NT2/D1 (cell line): ENCODE measurements around the gene PERCC1.

ENCODE experiments used
- DNase-seq: peaks from one replicate; pipeline ENCODE4 v3.0.0-alpha.2; 2011; ENCODE audit warnings: low read depth, low spot score
- H3K27me3 ChIP-seq: 2 replicates; pipeline ENCODE4 v1.6.0; 2011; ENCODE audit warnings: mild to moderate bottlenecking; ENCODE audit not compliant: insufficient read length, insufficient read depth
- H3K36me3 ChIP-seq: 2 replicates; pipeline ENCODE4 v1.6.1; 2011; ENCODE audit warnings: mild to moderate bottlenecking, low read length, mixed read lengths; ENCODE audit not compliant: insufficient read depth, insufficient read length
- H3K4me1 ChIP-seq: 2 replicates; pipeline ENCODE4 v1.5.1; 2011; ENCODE audit not compliant: insufficient read depth, insufficient read length
- H3K4me3 ChIP-seq: 2 replicates; pipeline ENCODE4 v1.5.1; 2011; ENCODE audit warnings: low read depth; ENCODE audit not compliant: insufficient read length
- H3K9ac ChIP-seq: 2 replicates; pipeline ENCODE4 v1.6.0; 2011; ENCODE audit warnings: low read depth; ENCODE audit not compliant: insufficient read length
- H3K9me3 ChIP-seq: 2 replicates; pipeline ENCODE4 v1.5.1; 2011; ENCODE audit warnings: mild to moderate bottlenecking, low read length; ENCODE audit not compliant: insufficient read depth
- SUZ12 ChIP-seq: IDR thresholded peaks from 2 replicates; pipeline ENCODE4 v1.6.1; 2011; ENCODE audit not compliant: insufficient read length, insufficient read depth; ENCODE audit errors: extremely low read depth
- YY1 ChIP-seq: IDR thresholded peaks from 2 replicates; pipeline ENCODE4 v1.6.1; 2011; ENCODE audit not compliant: insufficient read length, insufficient read depth
- ZNF274 ChIP-seq: IDR thresholded peaks from 2 replicates; pipeline ENCODE4 v1.6.1; 2011; ENCODE audit warnings: mild to moderate bottlenecking, low read depth, low read length

PERCC1 gene

DNA sequence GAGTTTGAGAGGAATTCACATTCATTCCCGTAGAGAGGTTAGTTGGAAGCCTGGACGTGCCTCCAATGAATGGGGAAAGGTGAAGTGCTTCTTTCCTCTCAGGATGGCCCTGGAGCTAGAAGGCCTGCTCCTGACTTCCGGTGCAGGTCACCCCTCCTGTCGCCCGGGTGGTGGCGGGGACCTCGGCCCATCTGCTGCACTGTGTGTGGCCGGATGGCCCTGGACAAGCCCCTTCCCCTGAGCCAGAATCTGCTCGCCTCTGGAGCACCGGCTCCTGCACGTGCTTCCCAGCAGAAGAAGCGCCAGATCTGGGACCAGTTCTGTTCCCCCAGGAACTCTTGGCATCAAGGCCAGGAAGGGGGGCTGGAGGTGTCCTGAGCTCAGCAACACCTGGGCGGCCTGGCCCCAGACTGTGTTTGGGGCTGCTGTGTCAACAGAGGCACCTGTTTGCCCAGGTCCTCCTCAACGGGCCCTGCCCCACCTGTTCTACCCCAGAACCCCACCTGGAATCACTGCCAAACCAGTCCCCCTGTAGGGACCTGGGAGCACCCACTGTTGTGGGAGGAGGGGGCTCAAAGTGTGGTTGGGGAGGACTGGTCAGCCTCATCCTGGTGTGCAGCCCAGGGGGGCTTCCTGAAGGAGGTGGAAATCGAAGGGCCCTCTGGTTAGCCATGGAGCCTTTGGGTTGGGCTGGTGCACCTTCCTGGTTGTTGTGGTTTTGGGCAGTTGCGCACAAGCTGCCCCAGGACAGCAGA lies 5.1 kb upstream of the PERCC1 start:
- DNase-seq, result no peak
- Histone ChIP-seq H3K9me3 (peaks cover 6% of the 10 kb centered on the region; the same call in 1 of the 2 replicates), H3K4me3 (no peak overlapping the region), H3K4me1 (peaks cover 23% of the 10 kb centered on the region), H3K27me3 (no peaks in the 10 kb centered on the region), H3K9ac (no peak overlapping the region), H3K36me3 (no peaks in the 10 kb centered on the region)
- TF ChIP-seq YY1, result no peak
- no peak for TF ChIP-seq SUZ12
- TF ChIP-seq ZNF274, result no peak

DNA sequence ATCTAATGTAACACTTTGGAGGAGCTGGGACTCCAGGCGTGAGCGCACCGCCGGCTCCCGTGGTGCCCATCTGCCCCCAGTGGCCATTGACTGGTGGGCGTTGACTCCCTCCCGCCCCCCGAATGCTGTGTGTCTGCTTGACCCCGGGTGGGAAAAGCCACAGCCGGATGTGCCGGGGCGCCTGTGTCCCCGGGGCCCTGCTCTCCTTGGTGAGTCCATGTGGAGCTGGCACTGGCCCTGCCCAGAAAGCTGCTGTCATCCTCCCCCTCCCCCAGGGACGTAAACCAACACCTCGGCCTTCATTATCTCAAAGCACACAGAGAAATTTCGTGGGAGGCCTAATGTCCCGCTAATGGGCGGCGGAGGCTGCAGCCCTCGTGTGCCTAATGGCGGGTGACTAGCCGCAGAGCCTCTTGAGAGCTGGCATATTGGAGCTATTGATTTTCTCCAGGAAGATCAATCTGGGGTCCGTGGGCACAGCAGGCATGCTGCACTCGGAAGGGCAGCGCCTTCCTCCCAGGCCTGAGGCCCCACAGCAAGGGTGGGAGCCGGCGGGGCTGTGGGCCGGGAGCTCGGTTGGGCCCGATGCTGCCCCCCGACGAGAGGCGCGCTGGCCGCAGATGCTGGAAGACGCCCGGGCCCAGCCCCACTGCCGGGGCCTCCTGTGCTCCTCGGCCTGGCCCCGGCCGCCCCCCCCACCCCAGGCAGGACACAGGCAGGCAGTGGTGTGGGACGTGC lies 4.0 kb upstream of the PERCC1 start:
- H3K9ac ChIP-seq, result peak overlapping the region; percentile 74
- no peak overlapping the region for H3K4me3 ChIP-seq
- H3K4me1 ChIP-seq, result peaks cover 23% of the 10 kb centered on the region
- TF ChIP-seq YY1, result no peak
- TF ChIP-seq ZNF274, result no peak
- no peak for TF ChIP-seq SUZ12
- no peak for DNase-seq
- H3K9me3 ChIP-seq, result peaks cover 6% of the 10 kb centered on the region; the same call in 1 of the 2 replicates
- no peaks in the 10 kb centered on the region for H3K36me3 ChIP-seq
- no peaks in the 10 kb centered on the region for H3K27me3 ChIP-seq

DNA sequence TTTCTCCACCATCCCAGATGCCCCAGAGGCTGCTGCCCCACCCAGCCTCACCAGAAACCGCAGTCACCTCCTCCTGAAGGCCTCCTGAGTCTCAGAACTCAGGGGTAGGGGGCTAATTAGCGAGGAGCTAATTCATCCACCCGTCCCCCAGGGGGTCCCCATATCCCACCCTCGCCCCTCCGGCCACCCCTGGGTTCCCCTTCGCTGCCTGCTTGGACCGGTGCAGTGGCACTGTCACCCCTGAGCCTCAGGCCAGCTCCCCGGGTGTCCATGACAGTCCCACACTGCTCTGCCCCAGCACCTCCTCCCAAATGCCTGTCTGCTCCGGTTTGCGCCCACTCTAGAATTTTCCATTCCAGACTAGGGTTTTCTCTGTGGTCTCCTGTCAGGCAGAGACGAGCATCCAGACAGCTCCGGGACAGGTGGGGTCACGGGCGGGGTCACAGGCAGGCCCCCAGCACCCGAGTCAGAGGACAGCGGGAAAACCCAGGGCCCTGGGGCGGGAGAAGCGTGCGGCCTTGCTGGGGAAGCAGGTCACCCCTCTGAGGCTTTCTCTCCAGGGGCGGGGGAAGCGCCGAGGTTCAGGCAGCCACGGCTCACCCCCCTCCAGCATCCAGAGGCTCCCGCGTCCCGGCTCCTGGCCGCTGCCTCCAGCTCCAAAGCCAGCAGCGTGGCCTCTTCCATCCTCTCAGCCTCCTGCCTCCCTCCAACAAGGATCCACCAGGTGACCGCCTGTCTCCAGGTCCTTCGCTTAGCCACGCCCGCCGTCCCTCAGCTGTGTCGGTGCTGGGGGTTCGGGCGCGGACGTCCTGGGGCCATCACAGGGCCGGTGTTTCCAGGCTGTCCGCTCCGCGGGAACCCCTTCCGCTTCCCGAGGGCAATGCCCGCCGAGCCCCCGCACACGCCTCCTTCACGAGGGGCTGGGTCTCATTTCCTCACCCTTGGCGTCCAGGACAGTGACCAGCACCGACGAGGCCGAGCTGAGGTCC lies 3.1 kb upstream of the PERCC1 start:
- Histone ChIP-seq H3K9me3 (no peaks in the 10 kb centered on the region), H3K4me3 (no peak overlapping the region), H3K9ac (peak overlapping the region; percentile 74), H3K36me3 (no peaks in the 10 kb centered on the region), H3K4me1 (peaks cover 23% of the 10 kb centered on the region), H3K27me3 (no peaks in the 10 kb centered on the region)
- no peak for TF ChIP-seq SUZ12
- no peak for TF ChIP-seq YY1
- no peak for TF ChIP-seq ZNF274
- DNase-seq, result no peak

DNA sequence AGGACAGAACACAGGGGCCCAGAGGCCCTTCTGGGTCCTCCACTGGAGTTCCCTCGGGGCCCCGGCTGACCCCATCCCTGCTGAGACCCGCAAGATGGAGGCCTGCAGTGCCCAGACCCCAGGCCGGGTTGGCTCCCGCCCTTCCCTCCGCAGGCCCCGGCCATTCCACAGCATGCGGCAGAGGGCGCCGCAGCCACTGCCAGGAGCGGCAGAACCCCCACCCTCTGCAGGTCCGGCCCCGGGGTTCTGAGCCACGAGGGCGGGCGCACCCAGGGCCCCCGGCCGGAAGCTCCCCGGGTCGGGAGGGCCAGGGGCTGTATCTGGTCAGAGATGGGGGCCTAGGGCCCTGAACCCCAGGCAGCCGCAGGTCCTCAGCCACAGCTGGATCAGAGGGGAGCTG lies 2.4 kb upstream of the PERCC1 start:
- no peaks in the 10 kb centered on the region for H3K9me3 ChIP-seq
- H3K9ac ChIP-seq, result peak overlapping the region; percentile 81
- DNase-seq, result no peak
- peaks cover 23% of the 10 kb centered on the region for H3K4me1 ChIP-seq
- TF ChIP-seq ZNF274, result no peak
- TF ChIP-seq SUZ12, result no peak
- no peak for TF ChIP-seq YY1
- no peaks in the 10 kb centered on the region for H3K27me3 ChIP-seq
- no peak overlapping the region for H3K4me3 ChIP-seq
- H3K36me3 ChIP-seq, result no peaks in the 10 kb centered on the region

DNA sequence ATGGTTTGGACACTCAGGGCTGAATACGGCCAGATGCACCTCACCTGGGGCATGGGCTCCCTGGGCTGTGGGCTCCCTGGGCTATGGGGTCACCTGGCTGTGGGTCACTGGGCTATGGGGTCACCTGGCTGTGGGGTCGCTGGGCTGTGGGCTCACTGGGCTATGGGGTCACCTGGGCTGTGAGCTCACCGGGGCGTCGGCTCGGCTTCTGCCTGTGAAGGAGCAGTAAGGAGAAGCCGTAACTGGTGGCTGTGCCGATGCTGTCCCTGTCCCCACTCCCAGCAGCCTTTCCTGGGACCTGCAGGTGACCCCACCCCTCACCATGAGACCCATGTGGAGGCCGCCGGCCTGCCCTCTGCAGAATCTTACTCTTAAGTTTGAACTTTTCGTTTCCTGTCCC lies 1.9 kb upstream of the PERCC1 start:
- no peak for DNase-seq
- no peak overlapping the region for H3K4me3 ChIP-seq
- H3K4me1 ChIP-seq, result peaks cover 23% of the 10 kb centered on the region
- H3K27me3 ChIP-seq, result no peaks in the 10 kb centered on the region
- no peaks in the 10 kb centered on the region for H3K36me3 ChIP-seq
- H3K9me3 ChIP-seq, result no peaks in the 10 kb centered on the region
- H3K9ac ChIP-seq, result peak overlapping the region; percentile 81
- no peak for TF ChIP-seq YY1
- TF ChIP-seq ZNF274, result no peak
- no peak for TF ChIP-seq SUZ12

DNA sequence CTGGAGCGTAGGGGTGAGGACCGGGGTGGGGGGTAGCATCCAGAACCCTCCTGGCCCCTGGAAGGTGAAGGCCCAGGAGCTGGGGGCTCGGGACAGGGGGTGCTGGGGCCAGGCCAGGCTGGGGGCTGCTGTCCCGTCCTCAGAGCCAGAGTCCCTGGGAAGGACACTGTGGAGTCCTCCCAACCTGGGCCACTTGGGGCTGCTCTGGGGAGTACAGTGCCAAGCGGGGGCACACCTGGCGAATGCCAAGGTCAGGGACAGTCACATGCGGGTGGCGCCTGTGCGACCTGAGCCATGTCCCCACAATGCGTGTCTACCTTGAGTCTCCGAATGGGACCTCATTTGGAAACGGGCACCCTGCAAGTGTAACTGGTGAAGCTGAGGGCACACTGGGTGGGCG lies 1.2 kb upstream of the PERCC1 start:
- no peaks in the 10 kb centered on the region for H3K36me3 ChIP-seq
- no peaks in the 10 kb centered on the region for H3K27me3 ChIP-seq
- DNase-seq, result no peak
- H3K4me3 ChIP-seq, result no peak overlapping the region
- no peaks in the 10 kb centered on the region for H3K9me3 ChIP-seq
- TF ChIP-seq SUZ12 (no peak), ZNF274 (no peak), YY1 (no peak)
- H3K9ac ChIP-seq, result no peak overlapping the region
- peaks cover 23% of the 10 kb centered on the region for H3K4me1 ChIP-seq
